GM21526 (cell line): ENCODE data around the gene FBXW4.
"Not testable (repeated sequence)": the region's sequence is repeated elsewhere in the genome, so short reads cannot be mapped to it uniquely, and the experiment has no call there.

Source experiments
- ATAC-seq: cut with Tn5 transposase; IDR thresholded peaks from one replicate; pipeline ENCODE4 v1.9.1; 2021; ENCODE audit warnings: moderate library complexity; ENCODE audit not compliant: unreplicated experiment, low FRiP score

FBXW4 gene

DNA sequence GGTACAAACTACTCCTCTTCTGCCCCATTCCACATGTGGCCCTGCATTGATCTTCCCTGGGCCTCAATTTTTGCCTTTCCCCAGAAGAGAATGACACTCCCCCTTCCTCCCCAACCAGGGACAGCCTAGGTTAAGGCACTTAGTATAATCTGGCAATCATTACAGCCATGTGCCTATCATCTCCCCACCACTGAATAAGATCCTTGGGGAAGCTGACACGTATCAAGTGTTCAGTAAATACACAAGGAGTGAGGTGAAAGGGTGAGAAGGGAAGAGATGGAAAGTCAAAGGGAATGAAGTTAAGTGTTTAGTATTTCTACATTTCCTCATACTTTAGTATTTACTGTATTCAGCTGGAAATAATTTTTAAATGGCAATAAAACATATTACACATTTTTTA is 31.9 kb downstream of the FBXW4 start:
- ATAC-seq, result no peak

GRCh38 chr10:101660256-101660655 is 34.7 kb downstream of the FBXW4 start:
- no peak for ATAC-seq

DNA sequence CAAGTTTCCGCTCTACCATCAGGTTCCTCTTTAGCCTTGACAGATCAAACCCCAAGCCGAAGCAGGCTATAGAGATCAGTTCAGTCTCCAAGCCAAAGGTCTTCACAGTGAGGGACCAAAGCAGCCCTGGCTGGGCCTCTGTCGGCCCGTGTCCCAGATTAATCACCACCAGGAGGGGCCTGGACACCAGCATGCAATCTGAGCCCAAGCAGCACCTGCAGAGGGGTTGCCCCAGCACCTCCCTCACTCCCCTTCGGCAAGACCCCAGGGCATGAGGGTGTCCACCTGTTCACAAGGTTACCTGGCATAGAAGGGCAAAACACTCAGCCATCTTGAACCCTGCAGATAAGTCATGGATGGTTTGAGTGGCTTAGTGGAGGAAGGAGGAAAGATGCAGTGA is 36.0 kb downstream of the FBXW4 start:
- ATAC-seq, result no peak

- ATAC-seq, result no peak
Measured at GRCh38 chr10:101656890-101657289, 38.1 kb downstream of the FBXW4 start.

- no peak for ATAC-seq
Measured at GRCh38 chr10:101655570-101655969, 39.4 kb downstream of the FBXW4 start.

DNA sequence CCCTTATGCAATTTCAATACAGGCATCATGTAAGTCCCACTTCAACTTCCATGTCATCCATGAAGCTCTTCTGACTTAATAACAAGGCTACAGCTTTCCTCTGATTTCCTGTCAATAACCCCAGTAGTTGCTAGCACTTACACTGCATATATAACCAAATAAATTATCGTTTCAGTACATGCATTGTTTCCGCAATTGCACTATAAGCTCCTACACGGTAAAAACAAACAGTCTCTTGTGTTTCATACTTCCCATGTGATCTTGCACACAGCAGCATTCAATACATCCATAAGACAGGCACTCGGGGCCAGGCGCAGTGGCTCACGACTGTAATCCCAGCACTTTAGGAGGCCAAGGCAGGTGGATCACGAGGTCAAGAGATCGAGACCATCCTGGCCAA is 41.4 kb downstream of the FBXW4 start:
- ATAC-seq, result no peak

DNA sequence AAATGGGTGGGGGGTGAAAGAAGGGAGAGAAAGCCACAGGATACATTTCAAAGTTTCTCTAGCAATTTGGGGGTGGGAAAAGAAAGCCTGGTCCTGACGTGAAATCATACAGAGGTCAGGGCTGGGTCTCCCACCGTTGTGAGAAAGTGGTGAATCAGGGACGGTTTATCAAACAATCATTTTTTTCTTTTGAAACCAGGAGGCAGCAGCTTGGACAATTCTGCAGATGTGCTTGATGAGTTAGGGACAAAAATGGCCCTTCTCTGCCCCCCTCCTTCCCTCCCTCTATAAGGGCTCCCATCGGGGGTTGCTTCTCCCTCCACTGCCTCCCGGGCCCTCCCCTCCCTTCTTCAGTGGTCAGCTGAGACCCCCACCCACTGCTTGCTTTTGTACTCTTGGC is 43.6 kb downstream of the FBXW4 start:
- ATAC-seq, result no peak

GRCh38 chr10:101650863-101651262 is 44.1 kb downstream of the FBXW4 start:
- ATAC-seq, result no peak

DNA sequence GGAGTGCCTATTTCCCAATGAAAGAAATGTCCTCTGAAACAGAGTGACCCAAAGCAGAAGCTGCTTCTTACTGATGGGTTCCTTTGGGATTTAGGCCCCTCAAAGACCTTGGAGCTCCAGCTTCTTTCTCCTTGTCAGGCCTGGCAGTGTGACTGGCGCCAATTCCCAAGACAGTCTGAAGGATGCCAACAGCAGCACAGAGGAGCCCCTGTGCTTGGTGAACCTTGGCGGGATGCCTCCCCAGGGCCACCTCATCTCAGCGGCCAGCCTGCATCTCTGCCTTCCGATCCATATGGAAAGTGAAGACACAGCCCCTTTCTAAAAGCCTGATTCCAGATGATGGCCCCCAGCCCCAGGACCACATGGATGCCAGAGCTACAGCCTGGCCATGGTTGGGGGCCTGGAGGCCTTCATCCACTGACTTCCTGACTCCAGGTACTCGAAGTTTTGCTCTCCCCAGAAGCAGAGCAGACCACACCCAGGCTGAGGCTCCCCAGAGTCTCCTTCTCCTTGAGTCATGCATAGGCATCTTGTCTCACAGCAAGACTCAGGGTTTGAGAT is 45.4 kb downstream of the FBXW4 start:
- no peak for ATAC-seq

DNA sequence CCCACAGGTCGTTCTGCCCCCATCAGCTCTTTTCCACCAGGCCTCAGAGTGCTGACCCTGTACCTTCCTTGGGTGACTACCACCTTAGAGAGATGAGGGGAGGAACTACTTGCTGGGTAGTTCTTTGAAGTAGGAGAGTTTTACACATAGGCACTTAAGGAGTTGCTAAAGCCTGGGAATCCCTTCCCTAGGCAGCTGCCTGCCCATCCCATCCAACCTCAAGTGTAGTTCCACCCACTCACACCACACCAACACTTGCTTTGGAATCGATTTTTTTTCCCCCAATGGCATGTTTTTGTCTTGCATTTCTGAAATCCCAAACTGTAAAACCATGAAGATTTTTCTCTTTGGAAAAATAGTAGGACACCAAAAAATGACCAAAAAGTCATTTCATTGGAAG is 47.7 kb downstream of the FBXW4 start:
- ATAC-seq, result no peak

- no peak for ATAC-seq
Measured at GRCh38 chr10:101646364-101646763, 48.6 kb downstream of the FBXW4 start.

- ATAC-seq, result no peak
Measured at GRCh38 chr10:101645659-101646058, 49.3 kb downstream of the FBXW4 start.

- ATAC-seq, result no peak
Measured at GRCh38 chr10:101644002-101644401, 51.0 kb downstream of the FBXW4 start.

DNA sequence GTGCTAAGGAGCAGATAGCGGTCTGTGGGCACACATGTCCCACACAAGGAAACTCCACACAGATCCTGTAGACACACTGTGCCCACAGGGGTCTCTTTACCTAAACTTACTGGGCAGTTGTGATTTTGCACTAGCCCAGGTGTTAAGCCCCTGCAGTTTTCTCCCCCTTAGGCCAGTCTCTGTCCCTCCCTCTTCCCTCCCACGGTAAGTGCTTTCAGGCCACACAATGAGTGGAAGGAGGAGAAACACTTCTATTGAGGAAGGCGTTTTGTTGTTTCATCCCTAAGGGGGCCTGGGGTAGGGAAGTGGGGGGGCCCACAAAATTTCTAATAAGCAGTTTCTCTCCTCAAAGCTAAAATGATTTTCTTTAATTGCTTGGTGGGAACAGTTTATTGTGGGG is 51.4 kb downstream of the FBXW4 start:
- no peak for ATAC-seq

DNA sequence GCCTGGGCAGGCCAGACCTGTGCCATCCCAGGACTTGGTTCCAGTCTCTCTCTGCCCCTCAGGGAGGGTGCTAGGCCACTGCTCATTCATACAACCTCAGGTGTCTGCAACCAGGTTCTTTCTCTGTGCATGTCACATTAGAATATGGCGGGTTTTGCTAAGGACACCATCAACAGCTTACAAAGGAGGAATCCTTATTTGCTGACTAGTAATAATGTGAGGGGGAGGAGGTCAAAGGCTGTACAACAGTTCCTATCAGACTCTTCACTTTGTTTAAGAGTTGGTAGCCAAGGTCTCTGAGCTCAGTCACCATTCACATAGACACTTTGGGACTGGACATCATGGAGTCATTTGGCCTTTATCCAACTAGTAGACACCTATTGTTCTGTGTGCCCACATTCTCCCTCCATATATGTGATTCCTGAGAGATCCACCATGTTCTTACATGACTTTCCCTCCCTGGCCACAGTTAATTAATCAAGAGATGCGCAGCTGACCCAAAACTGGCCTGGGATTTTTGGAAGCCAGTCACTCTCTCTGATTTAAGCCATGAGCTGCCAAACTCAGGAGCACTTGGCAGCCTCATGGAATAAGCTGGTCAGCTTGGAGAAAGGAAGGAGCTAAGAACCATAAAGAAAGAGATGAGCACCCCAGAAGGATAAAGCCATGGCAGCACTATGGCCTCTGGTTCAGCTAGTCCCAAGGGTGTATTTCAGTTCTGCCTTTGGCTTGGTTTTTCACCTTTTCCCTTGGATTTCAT is 55.6 kb downstream of the FBXW4 start:
- no peak for ATAC-seq

DNA sequence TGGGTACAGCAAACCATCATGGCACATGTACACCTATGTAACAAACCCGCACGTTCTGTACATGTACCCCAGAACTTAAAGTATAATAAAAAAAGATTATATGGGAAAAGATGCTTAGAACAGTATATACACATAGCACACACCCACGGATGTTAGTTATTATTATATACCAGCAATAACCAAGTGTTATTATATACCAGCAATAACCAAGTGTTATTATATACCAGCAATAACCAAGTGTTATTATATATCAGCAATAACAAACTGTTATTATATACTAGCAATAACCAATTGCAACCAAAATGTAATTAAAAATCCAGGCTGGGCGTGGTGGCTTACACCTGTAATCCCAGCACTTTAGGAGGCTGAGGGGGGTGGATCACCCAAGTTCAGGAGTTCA is 61.5 kb downstream of the FBXW4 start:
- not testable (repeated sequence) for ATAC-seq

GRCh38 chr10:101631821-101632475 is 63.0 kb downstream of the FBXW4 start:
- no peak for ATAC-seq

DNA sequence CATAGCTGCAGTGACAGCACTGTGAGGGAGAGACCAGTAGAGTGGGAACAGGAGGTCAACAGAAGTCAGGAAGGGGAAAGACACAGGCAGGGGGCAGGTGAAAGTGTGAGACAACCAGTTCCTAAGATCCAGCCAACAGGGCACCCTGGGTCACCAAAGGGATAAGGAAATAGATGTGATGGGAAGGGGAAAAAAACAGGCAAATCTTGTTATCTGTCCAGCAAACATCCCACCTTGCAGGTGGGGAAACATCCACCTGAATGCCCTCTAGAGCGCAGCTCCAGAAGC is 64.4 kb downstream of the FBXW4 start:
- no peak for ATAC-seq

DNA sequence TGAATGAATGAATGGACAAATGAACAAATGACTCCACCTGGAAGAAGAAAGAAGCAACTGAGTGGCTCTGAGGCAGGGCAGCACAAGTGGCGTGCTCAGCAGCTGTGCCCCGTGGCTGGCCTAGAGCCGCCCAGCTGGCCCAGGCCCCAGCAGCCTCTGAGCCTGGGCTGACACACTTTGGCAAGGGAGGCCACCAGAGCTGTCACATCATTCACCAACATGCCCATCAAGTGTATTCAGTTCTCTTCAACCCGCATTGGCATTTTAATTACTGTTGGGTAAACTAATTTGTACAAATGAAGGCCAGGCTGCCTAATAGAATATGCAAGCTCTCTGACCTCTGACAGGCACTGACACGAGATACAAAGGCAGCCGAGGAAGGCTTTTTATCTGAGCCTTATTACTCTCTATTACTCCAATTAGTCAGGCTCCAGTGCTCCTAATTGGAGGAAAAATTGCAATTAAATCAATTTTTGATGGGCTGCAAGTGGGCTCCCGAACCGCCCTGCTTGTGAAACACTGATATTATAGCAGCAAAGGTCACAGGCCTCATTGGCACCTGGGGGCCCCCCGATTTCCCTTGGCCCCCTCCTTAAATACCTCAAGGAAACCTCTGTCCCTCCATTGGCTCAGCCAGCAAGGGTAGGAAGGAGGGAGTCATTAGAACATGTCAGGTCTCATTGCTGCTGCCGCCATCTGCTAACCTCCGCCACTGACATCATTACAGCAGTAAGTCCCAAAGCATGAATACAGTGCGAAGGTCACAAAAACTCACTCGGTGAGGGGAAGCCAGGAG is 64.9 kb downstream of the FBXW4 start:
- no peak for ATAC-seq

GRCh38 chr10:101625821-101626412 is 69.1 kb downstream of the FBXW4 start:
- no peak for ATAC-seq

GRCh38 chr10:101624526-101625102 is 70.4 kb downstream of the FBXW4 start:
- no peak for ATAC-seq
